HG03457 (cell line): ENCODE data around the gene TRIM42.
A peak's percentile ranks its signal among the peaks of the same experiment; 100 is the strongest.

Experiments
- ATAC-seq: cut with Tn5 transposase; IDR thresholded peaks from one replicate; pipeline ENCODE4 v1.9.1; 2021; ENCODE audit warnings: moderate number of reproducible peaks; ENCODE audit not compliant: unreplicated experiment

TRIM42 gene

GRCh38 chr3:140709751-140710150 lies 31.9 kb downstream of the TRIM42 start:
- no peak for ATAC-seq

DNA sequence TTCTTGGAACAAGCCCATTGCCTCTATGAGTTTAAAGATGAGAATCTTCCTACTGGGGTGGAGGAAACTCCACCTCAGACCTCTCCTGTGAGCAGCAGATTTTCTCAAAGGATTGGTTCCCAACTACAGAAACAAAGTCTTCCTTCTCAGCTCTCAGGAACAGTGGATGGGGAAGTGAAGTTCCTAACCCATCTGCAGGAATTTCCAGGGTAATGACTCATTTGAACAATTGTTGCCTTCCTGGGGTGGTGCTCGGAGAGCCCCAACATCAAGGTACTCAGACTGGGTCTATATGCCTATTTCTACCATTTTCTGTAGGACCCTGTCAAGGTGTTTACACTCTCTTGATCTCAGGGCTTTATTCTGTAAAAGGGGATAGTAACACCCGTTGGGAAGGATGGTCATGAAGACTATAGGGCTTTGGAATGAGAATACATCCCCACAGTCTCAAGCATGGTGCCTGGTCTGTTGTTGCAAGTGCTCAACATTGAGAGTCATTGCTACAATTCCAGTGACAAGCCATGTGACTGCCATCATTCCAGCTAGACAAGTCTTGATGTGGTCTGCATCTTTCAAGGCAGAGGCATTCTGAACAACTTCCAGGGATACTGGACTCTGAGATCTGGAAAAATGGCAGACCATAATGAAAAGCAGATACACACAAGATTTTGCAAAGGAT lies 33.0 kb downstream of the TRIM42 start:
- no peak for ATAC-seq

DNA sequence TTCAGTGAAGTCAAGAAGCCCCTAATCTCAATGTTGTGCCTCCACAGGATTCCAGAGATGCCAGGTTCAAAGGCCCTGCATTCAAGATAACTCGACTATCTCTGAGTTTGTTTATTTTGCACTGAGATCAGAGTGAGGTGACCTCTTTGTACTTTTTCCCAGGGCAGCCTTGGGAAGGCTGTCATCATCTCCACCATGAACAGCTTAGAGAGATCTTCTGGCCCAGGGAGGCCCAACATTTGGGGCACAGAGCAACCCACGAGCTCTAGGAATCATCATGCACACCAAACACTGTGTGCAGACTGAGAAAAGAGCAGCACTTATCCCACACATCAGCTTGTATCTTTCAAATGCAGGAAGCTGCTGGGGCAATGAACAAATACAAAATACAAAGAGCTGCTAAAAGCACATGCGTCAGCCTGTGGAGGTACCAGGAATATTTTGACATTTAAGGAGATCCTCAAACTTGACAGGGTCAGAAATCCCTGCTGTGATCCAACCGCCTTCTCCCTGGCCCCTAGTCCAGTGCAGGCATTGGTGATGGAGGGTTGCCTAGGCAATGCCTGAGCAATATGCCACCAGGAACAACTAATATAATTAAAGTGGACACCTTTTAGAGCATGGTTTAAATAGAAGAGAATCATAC lies 33.6 kb downstream of the TRIM42 start:
- ATAC-seq, result no peak

DNA sequence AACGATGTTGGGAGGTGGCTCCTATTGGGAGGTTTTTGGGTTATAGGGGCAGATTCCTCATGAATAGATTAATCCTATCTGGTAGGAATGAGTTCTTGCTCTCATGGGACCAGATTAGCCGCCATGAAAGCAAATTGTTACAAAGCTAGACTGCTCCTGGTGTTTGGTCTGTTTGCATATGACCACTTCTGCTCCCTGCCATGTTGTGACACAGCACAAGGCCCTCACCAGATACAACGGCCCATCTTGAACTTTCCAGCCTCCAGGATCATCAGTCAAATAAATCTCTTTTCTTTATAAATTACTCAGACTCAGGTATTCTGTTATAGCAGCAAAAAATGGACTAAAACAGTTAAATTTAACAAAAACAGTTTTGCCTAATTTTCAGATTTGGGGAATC lies 34.4 kb downstream of the TRIM42 start:
- no peak for ATAC-seq

DNA sequence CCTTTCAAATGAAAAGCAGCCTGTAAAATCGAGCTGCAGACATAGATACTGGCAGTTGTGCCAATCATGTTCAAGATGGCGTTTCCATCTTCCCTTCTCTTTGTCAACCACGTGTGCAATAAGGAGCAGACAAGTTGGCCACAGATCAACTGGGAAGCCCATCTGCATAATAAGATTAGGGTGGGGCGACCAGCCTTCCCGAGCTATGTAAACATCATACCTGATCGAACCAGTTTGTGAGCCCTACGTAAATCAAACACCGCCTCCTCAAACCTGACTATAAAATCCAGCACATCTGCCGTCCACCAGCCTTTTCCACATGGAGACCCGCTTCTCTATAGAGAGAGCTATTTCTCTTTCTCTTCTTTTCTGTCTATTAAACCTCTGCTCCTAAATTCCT lies 37.2 kb downstream of the TRIM42 start:
- no peak for ATAC-seq

DNA sequence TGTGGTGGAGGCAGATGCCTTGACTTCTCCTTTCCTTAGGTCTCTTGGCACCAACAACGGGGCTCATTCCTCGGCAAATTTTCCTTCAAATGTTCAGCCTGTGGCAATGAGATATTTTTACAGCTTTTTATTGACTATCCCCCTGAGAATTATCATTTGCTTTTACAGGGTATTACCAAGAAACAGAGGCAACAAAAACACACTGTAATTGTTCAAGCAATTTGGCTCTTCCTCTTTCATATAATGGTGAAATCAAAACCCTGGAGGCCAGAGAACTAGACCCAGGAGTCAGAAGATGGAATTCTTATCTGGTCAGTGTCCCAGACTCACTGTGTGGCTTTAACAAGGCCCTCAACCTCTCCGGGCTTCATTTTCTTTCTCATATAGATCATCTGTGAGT lies 40.1 kb downstream of the TRIM42 start:
- ATAC-seq, result no peak

DNA sequence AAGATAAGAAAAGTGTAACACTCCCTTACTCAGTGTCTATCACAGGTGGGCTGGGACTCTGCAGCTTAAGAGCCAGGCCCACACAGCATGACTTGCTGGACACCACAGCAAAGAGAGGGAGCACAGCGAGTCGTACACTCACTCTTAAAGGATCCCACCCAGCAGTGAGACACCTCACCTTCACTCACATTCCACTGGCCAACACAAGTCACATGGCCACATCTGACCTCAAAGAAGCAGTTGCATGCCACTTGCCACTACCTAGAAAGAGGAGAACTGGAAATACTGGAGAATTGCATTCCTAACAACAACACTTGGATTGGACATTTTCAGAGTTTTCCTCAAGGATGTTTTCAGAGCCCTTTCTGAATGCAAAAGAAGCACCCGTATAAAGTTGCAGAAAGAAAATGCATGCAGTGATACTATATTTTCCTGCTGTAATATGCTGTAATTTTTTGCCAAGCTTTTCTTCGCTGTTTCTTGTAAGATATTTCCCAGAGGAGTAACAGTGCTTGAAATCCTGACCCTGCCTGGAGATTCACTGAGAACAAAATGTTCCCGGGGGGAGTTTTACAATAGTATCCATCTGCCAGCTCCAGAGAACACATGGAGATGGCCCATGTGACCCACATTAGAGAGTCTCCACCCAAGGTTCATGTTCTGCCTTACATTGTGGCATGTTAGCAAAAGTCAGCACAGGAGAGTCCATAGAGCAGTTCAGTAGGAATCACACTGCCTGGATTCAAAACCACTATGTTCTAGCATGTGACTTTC lies 42.2 kb downstream of the TRIM42 start:
- no peak for ATAC-seq

GRCh38 chr3:140723576-140723975 lies 45.7 kb downstream of the TRIM42 start:
- no peak for ATAC-seq

DNA sequence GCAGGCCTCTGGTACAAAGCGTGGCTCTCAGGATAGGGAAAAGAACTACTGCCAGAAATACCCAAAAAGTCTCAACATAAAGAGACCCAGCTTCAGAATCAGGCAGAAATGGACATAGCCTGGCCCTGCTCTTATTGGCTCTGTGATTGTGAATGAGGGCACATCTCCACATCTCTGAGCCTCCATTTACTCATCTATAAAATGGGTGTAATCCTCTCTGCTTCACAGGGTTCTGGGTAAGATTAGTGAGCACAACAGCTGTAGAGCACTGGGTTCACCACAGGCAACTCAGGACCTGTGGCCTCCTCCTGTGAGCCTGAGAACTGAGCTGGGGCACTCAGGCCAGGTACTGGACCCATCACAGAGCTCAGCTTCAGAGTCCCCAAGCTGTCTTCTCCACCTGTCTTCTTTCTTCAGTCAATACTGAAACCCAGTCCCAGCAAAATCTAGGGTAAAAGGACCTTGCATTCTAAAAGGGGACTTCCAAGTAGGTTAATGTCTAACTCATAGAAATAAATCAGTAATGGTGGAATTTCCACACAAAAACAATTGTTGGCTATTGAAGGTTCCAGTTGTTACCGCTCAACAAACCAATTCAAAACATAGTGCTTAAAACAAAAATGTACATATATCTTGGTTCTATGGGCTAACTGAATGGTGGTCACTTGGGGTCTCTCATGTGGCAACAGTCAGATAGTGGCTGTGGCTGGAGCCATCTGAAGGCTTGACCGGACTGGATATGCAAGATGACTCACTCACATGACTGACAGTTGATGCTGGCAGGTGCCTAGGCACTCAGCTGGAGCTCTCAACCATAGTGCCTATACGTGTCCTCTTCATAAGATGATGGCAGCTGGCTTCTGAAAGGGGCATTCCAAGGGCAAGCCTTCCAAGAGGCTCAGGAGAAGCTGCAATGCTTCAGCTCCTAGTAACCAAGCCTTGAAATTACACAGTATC lies 47.3 kb downstream of the TRIM42 start:
- peak; percentile 84 for ATAC-seq

- ATAC-seq, result no peak
Measured at GRCh38 chr3:140726066-140726465, 48.2 kb downstream of the TRIM42 start.

- no peak for ATAC-seq
Measured at GRCh38 chr3:140727886-140728285, 50.0 kb downstream of the TRIM42 start.

DNA sequence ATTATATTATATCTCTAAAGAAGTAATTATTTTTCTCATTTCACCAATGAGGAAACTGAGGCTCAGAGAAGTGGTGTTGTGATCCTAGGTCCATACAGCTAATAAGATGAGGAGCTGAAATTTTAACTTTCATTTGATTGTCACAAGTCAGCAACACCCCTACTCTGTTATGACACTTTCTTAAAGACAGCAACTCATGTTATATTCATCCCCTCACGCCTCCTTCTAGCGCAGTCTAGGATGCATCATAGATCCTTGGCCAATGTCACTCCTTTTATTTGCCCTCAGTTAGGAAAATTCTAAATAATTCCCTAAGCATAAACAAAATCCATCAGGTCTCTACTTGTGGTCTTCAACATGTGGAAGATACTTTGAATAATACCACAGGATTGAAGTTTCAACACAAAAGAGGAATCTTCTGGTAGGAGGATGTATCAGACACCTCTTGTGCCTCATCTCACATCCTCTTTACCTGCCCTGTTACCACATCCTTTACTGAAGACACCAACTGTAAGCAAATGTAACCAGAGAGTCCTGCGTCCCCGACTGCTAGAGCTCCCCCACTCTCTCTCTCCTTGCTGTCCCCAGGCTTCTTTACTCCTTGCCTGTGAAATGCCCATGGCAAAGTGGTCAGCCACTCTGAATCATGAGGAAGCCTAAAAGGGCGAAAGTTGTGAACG lies 53.7 kb downstream of the TRIM42 start:
- peak; percentile 90 for ATAC-seq

- no peak for ATAC-seq
Measured at GRCh38 chr3:140733623-140734022, 55.8 kb downstream of the TRIM42 start.

DNA sequence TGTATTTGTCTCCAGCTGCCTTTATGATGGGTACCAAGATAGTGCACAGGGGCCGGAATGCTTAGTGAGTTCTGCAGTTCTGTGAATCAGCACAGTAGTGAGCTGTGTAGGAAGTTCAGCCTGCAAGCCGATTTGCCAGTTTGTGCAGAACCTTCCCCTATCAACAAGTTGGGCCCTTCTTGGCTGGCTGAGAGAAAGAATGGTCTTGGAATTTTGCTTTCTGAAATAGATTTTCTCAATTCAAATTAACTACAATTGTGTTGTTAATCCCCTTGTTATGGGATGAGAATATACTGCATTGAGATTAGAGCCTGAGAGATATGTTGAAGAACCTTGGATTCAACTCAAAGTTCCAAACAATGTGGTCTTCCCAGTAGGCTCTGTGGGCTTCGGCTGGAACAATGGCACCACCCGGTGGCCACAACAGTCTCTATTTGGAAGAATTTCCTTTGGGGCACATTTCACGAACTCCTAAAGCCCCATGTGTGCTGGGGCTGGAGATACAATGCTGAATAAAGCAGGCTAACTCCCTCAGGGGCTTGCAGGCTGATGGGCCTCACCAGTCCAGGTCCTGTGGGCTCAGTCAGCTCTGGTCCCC lies 59.1 kb downstream of the TRIM42 start:
- no peak for ATAC-seq

DNA sequence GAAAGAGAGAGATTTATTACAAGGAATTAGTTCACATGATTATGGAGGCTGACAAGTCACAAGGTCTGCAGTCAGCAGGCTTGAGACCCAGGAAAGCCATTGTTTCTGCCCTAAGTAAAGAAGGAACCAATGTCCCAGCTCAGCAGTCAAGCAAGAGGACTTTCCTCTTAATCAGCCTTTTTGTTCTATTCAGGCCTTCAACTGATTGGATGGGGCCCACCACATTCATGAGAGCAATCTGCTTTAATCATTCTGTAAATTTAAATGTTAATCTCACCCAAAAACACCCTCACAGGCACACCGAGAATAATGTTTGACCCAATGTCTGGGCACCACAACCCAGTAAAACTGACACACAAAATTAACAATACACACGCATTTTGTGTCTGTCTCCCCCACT lies 64.3 kb downstream of the TRIM42 start:
- no peak for ATAC-seq

DNA sequence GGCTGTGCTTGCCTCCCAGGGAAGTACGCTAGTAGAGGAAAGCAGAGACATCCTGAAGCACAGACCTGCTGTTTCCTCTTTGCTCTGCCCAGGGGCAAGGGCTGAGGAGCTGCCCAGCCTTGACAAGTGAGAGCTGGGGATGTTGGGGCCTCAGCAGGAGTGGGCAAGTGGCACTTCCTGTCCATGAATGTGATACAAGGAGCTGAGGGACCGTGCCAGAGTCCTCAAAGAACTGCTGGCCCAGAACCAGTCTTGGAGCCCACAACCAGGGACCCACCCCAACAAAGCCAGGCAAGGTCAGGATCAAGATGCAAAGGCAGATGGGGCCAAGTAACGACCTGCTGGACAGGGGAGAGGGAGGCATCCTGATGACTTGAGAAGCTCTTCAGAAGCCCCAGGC lies 70.3 kb downstream of the TRIM42 start:
- no peak for ATAC-seq

GRCh38 chr3:140748903-140749302 lies 71.0 kb downstream of the TRIM42 start:
- no peak for ATAC-seq
